ENCODE results near the gene SEZ6L.

- peak; percentile 44 to 69 (median 64) for TF ChIP-seq CTCF (IDR thresholded peaks at IDR 0.05)
- no peak for TF ChIP-seq EP300 (IDR thresholded peaks at IDR 0.05)
These were observed 191.1 kb downstream of the SEZ6L start for GRCh38 chr22:26360169-26360885.

Data from ovary (tissue), 3 donors.